Thymus (tissue), 11 donors: ENCODE measurements around the gene SPATA24. TPM values are rescaled to one million over a fixed set of nuclear protein-coding genes. Genes with fewer than 3 reads are reported as not detected.

Source experiments
- DNase-seq, 9 donors: peaks; one replicate each; pipeline ENCODE4 v3.0.0-alpha.2; 2013; ENCODE audit warnings: low spot score in 9 of 9, low read depth in 6 of 9, missing footprints in 1 of 9
- H3K27ac ChIP-seq, 2 donors: one replicate each; pipeline ENCODE4 v1.5.1; 2013; ENCODE audit warnings: control low read depth in 1 of 2, low read depth in 1 of 2, low read length in 1 of 2, mild to moderate bottlenecking in 1 of 2, moderate library complexity in 1 of 2
- H3K27me3 ChIP-seq, 2 donors: one replicate each; pipeline ENCODE4 v1.5.1; 2013; ENCODE audit warnings: low read length in 1 of 2; ENCODE audit not compliant: control insufficient read depth in 2 of 2, insufficient read depth in 1 of 2
- H3K36me3 ChIP-seq, 2 donors: one replicate each; pipeline ENCODE4 v1.5.1; 2013; ENCODE audit warnings: low read length in 1 of 2, mild to moderate bottlenecking in 1 of 2, moderate library complexity in 1 of 2; ENCODE audit not compliant: control insufficient read depth in 2 of 2, insufficient read depth in 2 of 2
- H3K4me1 ChIP-seq, 2 donors: one replicate each; pipeline ENCODE4 v1.5.1; 2013; ENCODE audit warnings: low read length in 2 of 2; ENCODE audit not compliant: control insufficient read depth in 2 of 2, insufficient read depth in 2 of 2
- H3K4me3 ChIP-seq, 2 donors: one replicate each; pipeline ENCODE4 v1.5.1; 2013; ENCODE audit warnings: low read length in 2 of 2, control low read depth in 1 of 2, mild to moderate bottlenecking in 1 of 2
- H3K9me3 ChIP-seq, 2 donors: one replicate each; pipeline ENCODE4 v1.5.1; 2013; ENCODE audit warnings: low read length in 1 of 2, mild to moderate bottlenecking in 1 of 2; ENCODE audit not compliant: control insufficient read depth in 2 of 2, insufficient read depth in 1 of 2
- WGBS: extraction: QIAGEN DNeasy Blood & Tissue Kit; methylation state at CpG from one replicate; pipeline ENCODE4 v1.1.7; 2013; 5-methylcytosine and 5-hydroxymethylcytosine counted together
- polyA plus RNA-seq: library from polyadenylated mRNA; stranded (reverse); fragments of 200-250 nt; gene quantifications from one replicate; pipeline ENCODE4 v1.2.3, GENCODE V29; 2013
- total RNA-seq: library from RNA; stranded (reverse); fragments of 120-200 nt; gene quantifications from one replicate; pipeline ENCODE4 v1.2.4, GENCODE V29; 2013
- donor health status: healthy.

SPATA24 gene
- total and polyA plus RNA-seq, 2 donors = 5.8 to 6.6 TPM

DNA sequence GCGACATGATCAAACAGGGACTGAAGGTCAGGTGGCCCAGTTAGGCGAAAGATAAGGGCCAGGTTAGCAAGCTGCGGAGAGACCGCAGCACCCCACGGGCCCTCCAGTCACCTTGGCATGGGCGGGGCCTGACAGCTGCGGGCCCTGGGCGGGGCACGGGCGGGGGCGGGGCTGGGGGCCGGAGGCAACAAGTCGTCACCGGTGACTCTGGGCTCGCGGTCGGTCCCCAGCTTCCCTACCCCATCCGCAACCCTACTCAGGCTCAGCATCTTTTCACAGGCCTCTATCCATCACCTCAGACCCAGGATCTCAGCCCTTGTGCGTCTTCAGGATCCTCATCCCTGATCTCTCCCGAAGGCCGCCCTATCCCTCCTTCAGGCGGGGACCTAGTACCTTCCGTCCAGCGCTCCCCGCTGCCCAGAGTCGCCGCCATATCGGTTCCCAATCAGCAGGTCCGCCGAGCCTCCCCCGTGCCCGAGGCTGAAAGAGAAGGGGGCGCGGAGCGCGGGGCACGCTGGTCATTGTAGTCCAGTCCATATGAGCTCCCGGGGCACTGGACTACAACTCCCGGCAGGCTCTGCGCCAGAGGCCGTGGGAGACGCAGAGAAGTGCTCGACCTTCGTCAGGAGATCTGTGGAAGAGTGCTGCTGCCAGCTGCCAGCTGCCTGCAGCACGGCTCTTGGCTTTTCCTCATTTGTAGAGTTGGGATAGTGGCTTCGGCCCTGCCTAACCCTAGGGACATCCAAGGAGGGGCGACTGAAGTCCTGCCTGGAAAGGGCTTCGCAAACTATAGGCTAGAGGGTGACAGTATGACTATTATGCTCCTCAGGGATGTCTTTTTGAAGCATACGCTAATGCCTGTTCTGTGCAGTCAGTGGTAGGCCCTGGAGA lies 35.4 kb upstream of the SPATA24 start, which contains the start of gene DNAJC18:
Gene DNAJC18, minus strand, starts transcription at position 513 of the 891 bp plus-strand sequence. Its CDS starts 80 bp downstream, at position 433.
- DNase-seq = peak; percentile 82 to 95 (median 89)
- H3K9me3 ChIP-seq = no peaks in the 10 kb centered on the region
- no peaks in the 10 kb centered on the region for H3K27me3 ChIP-seq
- H3K4me1 ChIP-seq = peaks cover 14 to 26% of the 10 kb centered on the region in 2 donors
- 6% methylated on average over 49 of the region's 49 CpGs for WGBS
- H3K27ac ChIP-seq = peak within 1 kb of the TSS; percentile 91 to 95
- no peaks in the 10 kb centered on the region for H3K36me3 ChIP-seq
- peak within 1 kb of the TSS; percentile 54 to 84 for H3K4me3 ChIP-seq

DNA sequence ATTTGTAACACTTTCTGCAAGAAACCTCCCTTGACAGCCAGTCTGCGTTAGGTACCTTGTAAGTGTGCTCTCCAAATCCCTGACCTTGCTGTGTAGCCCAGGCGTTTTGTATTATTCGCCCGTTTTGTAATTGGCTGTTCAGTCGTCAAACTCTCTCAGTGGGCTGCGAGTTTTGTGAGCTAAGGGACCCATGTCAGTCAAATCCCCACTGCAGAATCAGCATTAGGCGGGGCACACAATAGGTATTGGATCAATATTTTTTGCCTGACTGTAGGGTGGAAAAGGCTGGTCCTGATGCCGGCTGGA lies 34.8 kb upstream of the SPATA24 start:
- Histone ChIP-seq H3K4me3 (peak overlapping the region; percentile 54 to 84), H3K9me3 (no peaks in the 10 kb centered on the region), H3K27ac (peak overlapping the region; percentile 33 to 95), H3K36me3 (no peaks in the 10 kb centered on the region), H3K4me1 (peaks cover 9 to 20% of the 10 kb centered on the region in 2 donors), H3K27me3 (no peaks in the 10 kb centered on the region)
- DNase-seq = peak in 1 of 9 donors; percentile 12
- 53% methylated on average over 8 of the region's 8 CpGs for WGBS

DNA sequence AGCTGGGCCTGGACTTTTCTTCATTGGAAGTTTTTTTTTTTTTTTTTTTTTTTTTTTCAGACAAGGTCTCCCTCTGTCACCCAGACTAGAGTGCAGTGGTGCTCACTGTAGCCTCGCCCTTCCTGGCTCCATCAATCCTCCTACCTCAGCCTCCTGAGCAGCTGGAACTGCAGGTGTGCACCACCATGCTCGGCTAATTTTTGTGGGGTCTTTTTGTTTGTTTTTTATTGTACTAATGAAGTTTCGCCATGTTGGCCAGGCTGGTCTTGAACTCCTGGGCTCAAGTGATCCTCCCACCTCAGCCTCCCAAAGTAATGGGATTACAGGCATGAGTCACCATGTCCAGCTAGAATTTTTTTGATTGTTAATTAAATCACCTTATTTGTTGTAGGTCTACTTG lies 31.8 kb upstream of the SPATA24 start:
- H3K4me1 ChIP-seq = peaks cover 7 to 12% of the 10 kb centered on the region in 2 donors
- WGBS = over 99% methylated on average over 3 of the region's 3 CpGs
- no peaks in the 10 kb centered on the region for H3K27me3 ChIP-seq
- no peak for DNase-seq
- H3K27ac ChIP-seq = no peak overlapping the region
- no peak overlapping the region for H3K4me3 ChIP-seq
- no peaks in the 10 kb centered on the region for H3K9me3 ChIP-seq
- no peaks in the 10 kb centered on the region for H3K36me3 ChIP-seq

DNA sequence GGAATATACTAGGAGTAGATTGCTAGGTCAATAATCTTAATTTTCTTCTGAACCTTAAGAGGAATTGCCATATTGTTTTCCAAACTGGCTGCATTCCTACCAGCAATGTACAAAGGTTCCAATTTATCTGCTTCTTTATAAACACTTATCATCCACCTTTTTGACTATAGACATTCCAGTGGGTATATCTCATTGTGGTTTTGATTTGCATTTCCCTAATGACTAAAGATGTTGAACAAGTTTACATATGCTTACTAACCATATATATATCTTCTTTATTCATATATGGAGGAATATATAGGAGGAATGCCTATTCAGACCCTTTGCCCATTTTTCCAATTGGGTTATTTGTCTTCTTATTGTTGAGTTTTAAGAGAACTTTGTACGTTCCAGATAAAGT lies 27.8 kb upstream of the SPATA24 start:
- WGBS = 98% methylated on average over 1 of the region's 1 CpG
- H3K4me3 ChIP-seq = no peak overlapping the region
- no peak for DNase-seq
- no peaks in the 10 kb centered on the region for H3K27me3 ChIP-seq
- no peaks in the 10 kb centered on the region for H3K4me1 ChIP-seq
- H3K27ac ChIP-seq = no peak overlapping the region
- no peaks in the 10 kb centered on the region for H3K9me3 ChIP-seq
- peaks cover 0 to 2% of the 10 kb centered on the region in 2 donors for H3K36me3 ChIP-seq

DNA sequence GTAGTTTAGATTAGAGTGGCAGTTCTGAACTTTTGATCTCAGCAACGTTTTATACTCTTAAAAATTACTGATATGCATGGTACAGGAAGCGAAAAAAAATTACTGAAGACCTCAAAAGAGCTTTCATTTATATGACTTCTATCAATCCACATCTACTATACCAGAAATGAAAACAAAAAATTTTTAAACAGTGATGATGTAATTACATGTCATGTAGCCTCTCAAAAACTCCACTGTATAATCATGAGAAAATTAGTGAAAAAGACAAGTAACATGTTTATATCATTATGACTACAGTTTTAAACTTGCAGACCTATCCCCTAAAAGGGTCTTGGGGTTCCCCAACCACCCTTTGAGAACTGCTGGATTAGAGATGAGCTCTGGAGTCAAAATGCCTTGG lies 26.1 kb upstream of the SPATA24 start:
- Histone ChIP-seq H3K9me3 (no peaks in the 10 kb centered on the region), H3K27ac (no peak overlapping the region), H3K27me3 (no peaks in the 10 kb centered on the region), H3K4me3 (no peak overlapping the region), H3K36me3 (peaks cover 0 to 10% of the 10 kb centered on the region in 2 donors), H3K4me1 (no peaks in the 10 kb centered on the region)
- no peak for DNase-seq
- 43% methylated on average over 2 of the region's 2 CpGs for WGBS

DNA sequence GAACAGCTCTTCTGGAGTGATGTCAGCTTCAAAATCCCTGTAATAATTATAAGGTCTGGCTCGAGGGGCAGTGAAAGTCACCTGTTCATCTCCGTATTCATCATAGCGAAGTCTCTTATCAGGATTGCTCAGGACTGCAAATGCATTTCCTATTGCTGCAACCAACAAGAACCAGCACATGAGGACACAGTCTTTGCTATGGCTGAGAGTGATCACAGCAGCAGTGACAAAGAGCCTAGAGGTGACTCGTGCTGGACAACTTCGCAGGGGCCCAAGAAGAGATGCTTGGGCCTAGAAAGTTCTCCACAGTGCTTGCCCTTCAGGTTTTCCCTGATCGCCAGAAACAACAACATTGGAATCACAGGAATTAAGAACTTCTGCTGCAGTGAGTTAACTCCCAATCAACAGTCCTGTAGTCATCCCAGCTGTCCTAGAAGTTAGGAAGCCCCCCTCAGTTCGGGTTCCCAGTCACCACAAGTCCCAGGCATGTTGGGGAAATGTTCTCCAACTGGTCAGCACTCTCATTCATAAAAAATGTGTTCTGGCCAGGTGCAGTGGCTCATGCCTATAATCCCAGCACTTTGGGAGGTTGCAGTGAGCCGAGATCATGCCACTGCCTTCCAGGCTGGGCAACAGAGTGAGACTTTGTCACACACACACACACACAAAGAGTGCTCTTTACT lies 22.5 kb upstream of the SPATA24 start:
- Histone ChIP-seq H3K4me1 (no peaks in the 10 kb centered on the region), H3K36me3 (peaks cover 0 to 21% of the 10 kb centered on the region in 2 donors), H3K9me3 (no peaks in the 10 kb centered on the region), H3K27ac (no peak overlapping the region), H3K4me3 (no peak overlapping the region), H3K27me3 (no peaks in the 10 kb centered on the region)
- WGBS = 94% methylated on average over 8 of the region's 8 CpGs
- no peak for DNase-seq

DNA sequence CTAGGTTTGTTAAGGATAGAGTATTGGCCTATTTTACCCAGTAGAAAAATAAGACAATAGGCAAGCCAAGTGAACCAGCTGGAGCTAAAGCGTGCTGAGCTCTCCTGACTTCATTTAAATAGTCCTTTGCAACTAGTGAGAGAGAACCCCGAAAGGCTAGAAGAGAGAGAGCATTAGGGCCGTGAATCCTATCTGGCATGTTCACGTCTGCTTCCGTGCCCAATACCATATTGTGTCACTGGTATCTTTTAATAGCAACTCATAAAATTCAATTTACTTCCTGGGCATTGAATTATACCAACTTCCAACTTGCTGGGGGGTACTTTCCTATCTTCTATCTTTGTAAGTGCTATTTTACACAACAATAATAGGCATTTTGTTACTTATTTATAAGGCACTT lies 21.6 kb upstream of the SPATA24 start:
- Histone ChIP-seq H3K27me3 (no peaks in the 10 kb centered on the region), H3K9me3 (no peaks in the 10 kb centered on the region), H3K36me3 (peaks cover 0 to 21% of the 10 kb centered on the region in 2 donors), H3K4me1 (no peaks in the 10 kb centered on the region), H3K4me3 (no peak overlapping the region), H3K27ac (no peak overlapping the region)
- WGBS = 98% methylated on average over 5 of the region's 5 CpGs
- DNase-seq = no peak

GRCh38 chr5:139422307-139422893 lies 18.5 kb upstream of the SPATA24 start:
- Histone ChIP-seq H3K27me3 (no peaks in the 10 kb centered on the region), H3K4me1 (peaks cover 0 to 4% of the 10 kb centered on the region in 2 donors), H3K9me3 (no peaks in the 10 kb centered on the region), H3K36me3 (peaks cover 8 to 31% of the 10 kb centered on the region in 2 donors), H3K27ac (no peak overlapping the region), H3K4me3 (no peak overlapping the region)
- DNase-seq = peak; percentile 51 to 89 (median 76)
- 48% methylated on average over 5 of the region's 5 CpGs for WGBS
